ENCODE data around the gene AFF4.

The AFF4 gene

GRCh38 chr5:132915681-132916080 lies 47.8 kb downstream of the AFF4 start:
- no peak overlapping the region for H3K4me3 Mint-ChIP-seq
- H3K27ac Mint-ChIP-seq: no peak overlapping the region
- H3K4me1 Mint-ChIP-seq: no peaks in the 10 kb centered on the region
- H3K9me3 Mint-ChIP-seq: no peaks in the 10 kb centered on the region
- peaks cover 63% of the 10 kb centered on the region for H3K36me3 Mint-ChIP-seq (ENCODE audit: low read depth)
- no peak for TF ChIP-seq CTCF (IDR thresholded peaks at IDR 0.05; ENCODE audit: unreplicated experiment in 3 of 3)
- no peaks in the 10 kb centered on the region for H3K27me3 Mint-ChIP-seq (ENCODE audit: low read depth)

- Mint-ChIP-seq H3K36me3 (ENCODE audit: low read depth) (peaks cover 64% of the 10 kb centered on the region), H3K27me3 (ENCODE audit: low read depth) (no peaks in the 10 kb centered on the region), H3K4me3 (no peak overlapping the region), H3K4me1 (peaks cover 7% of the 10 kb centered on the region), H3K9me3 (no peaks in the 10 kb centered on the region), H3K27ac (no peak overlapping the region)
- TF ChIP-seq CTCF (IDR thresholded peaks at IDR 0.05; ENCODE audit: unreplicated experiment in 3 of 3): no peak
These were observed 53.7 kb downstream of the AFF4 start for GRCh38 chr5:132909702-132910101.

GRCh38 chr5:132907161-132907560 lies 56.3 kb downstream of the AFF4 start:
- Mint-ChIP-seq H3K27me3 (ENCODE audit: low read depth) (no peaks in the 10 kb centered on the region), H3K27ac (no peak overlapping the region), H3K4me1 (peaks cover 7% of the 10 kb centered on the region), H3K9me3 (no peaks in the 10 kb centered on the region), H3K36me3 (ENCODE audit: low read depth) (peaks cover 60% of the 10 kb centered on the region), H3K4me3 (no peak overlapping the region)
- TF ChIP-seq CTCF (IDR thresholded peaks at IDR 0.05; ENCODE audit: unreplicated experiment in 3 of 3): no peak

GRCh38 chr5:132905938-132906337 lies 57.5 kb downstream of the AFF4 start:
- Mint-ChIP-seq H3K27ac (no peak overlapping the region), H3K4me3 (no peak overlapping the region), H3K4me1 (peaks cover 7% of the 10 kb centered on the region), H3K9me3 (no peaks in the 10 kb centered on the region), H3K27me3 (ENCODE audit: low read depth) (no peaks in the 10 kb centered on the region), H3K36me3 (ENCODE audit: low read depth) (peaks cover 59% of the 10 kb centered on the region)
- no peak for TF ChIP-seq CTCF (IDR thresholded peaks at IDR 0.05; ENCODE audit: unreplicated experiment in 3 of 3)

- H3K36me3 Mint-ChIP-seq (ENCODE audit: low read depth): peaks cover 66% of the 10 kb centered on the region
These were observed 61.7 kb downstream of the AFF4 start for GRCh38 chr5:132901730-132902129.

More at GRCh38 chr5:132901730-132902129, 61.7 kb downstream of the AFF4 start:
- Mint-ChIP-seq H3K9me3 (no peaks in the 10 kb centered on the region), H3K27ac (no peak overlapping the region), H3K27me3 (ENCODE audit: low read depth) (no peaks in the 10 kb centered on the region), H3K4me3 (no peak overlapping the region), H3K4me1 (peaks cover 7% of the 10 kb centered on the region)
- TF ChIP-seq CTCF (IDR thresholded peaks at IDR 0.05; ENCODE audit: unreplicated experiment in 3 of 3): no peak
